Spleen (tissue), 11 donors: Measurements from ENCODE around the gene TMEM129. TPM values are rescaled to one million over a fixed set of nuclear protein-coding genes. Genes with fewer than 3 reads are reported as not detected.
"Not testable (repeated sequence)": the region's sequence is repeated elsewhere in the genome, so short reads cannot be mapped to it uniquely, and the experiment has no call there.

ENCODE experiments used
- DNase-seq: peaks from one replicate; pipeline ENCODE4 v3.0.0-alpha.2; 2020
- H3K27ac ChIP-seq, 8 donors: fragments of 200-600 bp; sonication (generic) in 7 of 8; 1 replicate in 4 of 8; 2 replicates in 4 of 8; pipeline versions ENCODE4 v1.5.0 to v1.8.0; 2016 to 2021; ENCODE audit warnings: inconsistent platforms in 4 of 8, mild to moderate bottlenecking in 4 of 8, moderate library complexity in 1 of 8
- H3K27me3 ChIP-seq, 7 donors: fragments of 200-600 bp; sonication (generic) in 6 of 7; replicated peaks in 1 of 7; 1 replicate in 4 of 7; 2 replicates in 3 of 7; pipeline versions ENCODE4 v1.5.0 to v1.8.0; 2016 to 2021; ENCODE audit warnings: inconsistent platforms in 3 of 7, mild to moderate bottlenecking in 1 of 7
- H3K36me3 ChIP-seq, 6 donors: fragments of 200-600 bp; sonication (generic) in 5 of 6; 1 replicate in 4 of 6; 2 replicates in 2 of 6; pipeline versions ENCODE4 v1.5.0 to v1.8.0; 2016 to 2021; ENCODE audit warnings: inconsistent platforms in 2 of 6
- H3K4me1 ChIP-seq, 6 donors: fragments of 200-600 bp; sonication (generic) in 5 of 6; 1 replicate in 3 of 6; 2 replicates in 3 of 6; pipeline versions ENCODE4 v1.5.0 to v1.8.0; 2016 to 2021; ENCODE audit warnings: inconsistent platforms in 3 of 6
- H3K4me3 ChIP-seq, 8 donors: fragments of 200-600 bp; sonication (generic) in 7 of 8; 1 replicate in 4 of 8; 2 replicates in 4 of 8; pipeline versions ENCODE4 v1.5.0 to v1.8.0; 2016 to 2021; ENCODE audit warnings: inconsistent platforms in 4 of 8, mild to moderate bottlenecking in 4 of 8, moderate library complexity in 2 of 8
- H3K9me3 ChIP-seq, 8 donors: fragments of 200-600 bp; sonication (generic) in 7 of 8; 1 replicate in 4 of 8; 2 replicates in 4 of 8; pipeline versions ENCODE4 v1.5.0 to v1.8.0; 2016 to 2021; ENCODE audit warnings: inconsistent platforms in 4 of 8
- POLR2A ChIP-seq, 3 donors: fragments of 450-650 bp; IDR thresholded peaks; one replicate each; pipeline ENCODE4 v1.5.1; 2017; ENCODE audit warnings: antibody characterized with exemption in 3 of 3, mild to moderate bottlenecking in 1 of 3
- POLR2AphosphoS5 ChIP-seq, 3 donors: sonication (generic); formaldehyde crosslinking; IDR thresholded peaks; one replicate each; pipeline ENCODE4 v1.5.1; 2017; ENCODE audit warnings: antibody characterized with exemption in 3 of 3
- whole genome bisulfite sequencing, 5 donors: extraction: QIAGEN DNeasy Blood & Tissue Kit in 3 of 5; methylation state at CpG; one replicate each; pipeline versions ENCODE4 v1.1.5 to v1.1.7; 2013 to 2018; 5-methylcytosine and 5-hydroxymethylcytosine counted together
- intact Hi-C: fragments of 100-400 bp; cut with DNase I; formaldehyde crosslinking; loops from one replicate; pipeline ENCODE4 v1.15.0; 2023; ENCODE audit warnings: low total_unique reads
- polyA plus RNA-seq, 3 donors: library from polyadenylated mRNA; stranded (reverse); fragments of 200-250 nt; gene quantifications; one replicate each; pipeline ENCODE4 v1.2.1, GENCODE V29; 2013
- total RNA-seq, 7 donors: library from RNA; depleted of rRNA in 3 of 7; stranded (reverse); fragments of >200 nt in 3 of 7; fragmentation: NEBNext Ultra II Directional in 4 of 7; extraction: Animal tissue kit (Norgen Biotek cat#: 25700) in 4 of 7; gene quantifications; one replicate each; pipeline versions ENCODE4 v1.1.0 to v1.2.1, GENCODE V29; 2016 to 2021
- TF ChIP-seq, protein P1 (sequence below), 11 experiments: fragments of 200-600 bp in 7 of 11; fragments of 450-650 bp in 4 of 11; sonication (generic) in 4 of 11; IDR thresholded peaks in 8 of 11; conservative IDR thresholded peaks in 3 of 11; 1 replicate in 7 of 11; 2 replicates in 4 of 11; pipeline versions ENCODE4 v1.4.0 to v1.8.0; 2016 to 2021; ENCODE audit warnings: antibody characterized with exemption in 11 of 11, inconsistent platforms in 4 of 11, mild to moderate bottlenecking in 1 of 11
- donor health status: healthy with polysubstance abuse.
- donor health status: DM: no; HTN: no; CAD: no; lungs with moderate emphysema.
- donor health status: DM: no; HTN: no; CAD: no.
- donor health status: Bipolar disorder and iron deficiency.
- donor health status: healthy.
- donor health status: DM: no; HTN: no; CAD: no.
- donor health status: DM: yes; HTN: yes; CAD: no.

TMEM129 gene
- total and polyA plus RNA-seq, 10 donors, result 17.2 to 51.0 (median 32.5) TPM

DNA sequence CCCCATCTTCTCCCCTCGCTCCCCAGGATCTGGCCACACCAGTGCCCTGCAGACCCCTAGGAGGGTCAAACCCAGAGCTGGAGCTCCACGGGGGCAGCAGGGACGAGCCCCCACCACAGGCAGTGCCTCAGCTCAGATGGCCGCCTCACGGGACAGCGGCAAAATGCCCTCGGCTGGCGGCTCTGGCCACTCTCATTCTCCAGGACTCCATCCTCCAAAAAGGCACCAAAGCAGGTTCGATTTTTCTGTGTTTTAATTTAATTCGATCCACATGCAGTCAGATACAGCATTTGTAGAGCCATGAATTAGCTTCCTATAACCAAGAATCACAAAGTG, 45.4 kb downstream of the TMEM129 start:
- intact Hi-C loops, result no loop called here
- no peaks in the 10 kb centered on the region for H3K27me3 ChIP-seq
- H3K27ac ChIP-seq, result no peak overlapping the region
- TF ChIP-seq, protein P1, sequence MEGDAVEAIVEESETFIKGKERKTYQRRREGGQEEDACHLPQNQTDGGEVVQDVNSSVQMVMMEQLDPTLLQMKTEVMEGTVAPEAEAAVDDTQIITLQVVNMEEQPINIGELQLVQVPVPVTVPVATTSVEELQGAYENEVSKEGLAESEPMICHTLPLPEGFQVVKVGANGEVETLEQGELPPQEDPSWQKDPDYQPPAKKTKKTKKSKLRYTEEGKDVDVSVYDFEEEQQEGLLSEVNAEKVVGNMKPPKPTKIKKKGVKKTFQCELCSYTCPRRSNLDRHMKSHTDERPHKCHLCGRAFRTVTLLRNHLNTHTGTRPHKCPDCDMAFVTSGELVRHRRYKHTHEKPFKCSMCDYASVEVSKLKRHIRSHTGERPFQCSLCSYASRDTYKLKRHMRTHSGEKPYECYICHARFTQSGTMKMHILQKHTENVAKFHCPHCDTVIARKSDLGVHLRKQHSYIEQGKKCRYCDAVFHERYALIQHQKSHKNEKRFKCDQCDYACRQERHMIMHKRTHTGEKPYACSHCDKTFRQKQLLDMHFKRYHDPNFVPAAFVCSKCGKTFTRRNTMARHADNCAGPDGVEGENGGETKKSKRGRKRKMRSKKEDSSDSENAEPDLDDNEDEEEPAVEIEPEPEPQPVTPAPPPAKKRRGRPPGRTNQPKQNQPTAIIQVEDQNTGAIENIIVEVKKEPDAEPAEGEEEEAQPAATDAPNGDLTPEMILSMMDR (IDR thresholded peaks at IDR 0.05 in 8 of 11, conservative IDR thresholded peaks at IDR 0.05 in 3 of 11), result no peak
- no peak for TF ChIP-seq POLR2AphosphoS5 (IDR thresholded peaks at IDR 0.05)
- TF ChIP-seq POLR2A (IDR thresholded peaks at IDR 0.05), result no peak
- no peak overlapping the region for H3K4me3 ChIP-seq
- DNase-seq, result peak; percentile 51
- no peaks in the 10 kb centered on the region for H3K9me3 ChIP-seq
- no peaks in the 10 kb centered on the region for H3K4me1 ChIP-seq
- WGBS, 5 donors, result 70 to 88% (median 78%) methylated on average over 7 to 10 of the region's 10 CpGs
- H3K36me3 ChIP-seq, result no peaks in the 10 kb centered on the region

DNA sequence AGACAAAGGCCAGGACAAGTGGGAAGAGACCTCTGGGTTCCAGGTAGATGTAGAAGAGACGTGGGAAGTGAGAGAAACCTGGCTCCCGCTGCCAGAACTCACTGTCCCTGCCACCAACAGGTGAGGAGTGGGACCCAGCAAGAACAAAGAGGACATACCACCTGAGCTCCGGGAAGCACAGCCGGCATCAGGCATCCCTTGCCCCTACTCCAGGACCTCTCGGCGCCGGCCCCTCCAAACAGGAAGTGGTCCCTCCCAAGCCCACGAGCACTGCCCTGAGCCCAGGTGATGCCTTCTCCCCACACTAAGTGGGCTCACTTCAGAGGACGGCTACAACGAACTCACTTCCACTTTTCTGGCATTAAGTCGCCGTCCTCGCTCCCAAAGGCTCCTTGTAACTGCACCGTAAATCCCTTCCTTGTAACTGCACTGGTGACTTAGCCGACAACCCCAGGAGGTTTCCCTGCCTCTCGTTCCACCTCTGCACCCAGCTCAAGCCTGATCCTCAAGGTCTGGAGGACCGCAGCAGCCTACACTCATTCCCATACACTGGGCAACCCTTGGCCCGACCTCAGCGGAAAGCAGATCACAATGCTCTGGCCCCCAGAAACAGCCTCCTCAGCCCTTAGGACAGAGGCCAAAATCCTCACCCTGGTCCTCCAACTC, 45.9 kb downstream of the TMEM129 start:
- 78 to 85% (median 82%) methylated on average over 14 to 19 of the region's 19 CpGs for WGBS, 5 donors
- TF ChIP-seq POLR2AphosphoS5 (IDR thresholded peaks at IDR 0.05), result no peak
- no peak for TF ChIP-seq POLR2A (IDR thresholded peaks at IDR 0.05)
- TF ChIP-seq, protein P1 (IDR thresholded peaks at IDR 0.05 in 8 of 11, conservative IDR thresholded peaks at IDR 0.05 in 3 of 11), result no peak
- DNase-seq, result peak; percentile 54
- no peak overlapping the region for H3K27ac ChIP-seq
- no peaks in the 10 kb centered on the region for H3K4me1 ChIP-seq
- no peaks in the 10 kb centered on the region for H3K9me3 ChIP-seq
- no peaks in the 10 kb centered on the region for H3K27me3 ChIP-seq
- no peak overlapping the region for H3K4me3 ChIP-seq
- H3K36me3 ChIP-seq, result no peaks in the 10 kb centered on the region
- intact Hi-C loops, result no loop called here

DNA sequence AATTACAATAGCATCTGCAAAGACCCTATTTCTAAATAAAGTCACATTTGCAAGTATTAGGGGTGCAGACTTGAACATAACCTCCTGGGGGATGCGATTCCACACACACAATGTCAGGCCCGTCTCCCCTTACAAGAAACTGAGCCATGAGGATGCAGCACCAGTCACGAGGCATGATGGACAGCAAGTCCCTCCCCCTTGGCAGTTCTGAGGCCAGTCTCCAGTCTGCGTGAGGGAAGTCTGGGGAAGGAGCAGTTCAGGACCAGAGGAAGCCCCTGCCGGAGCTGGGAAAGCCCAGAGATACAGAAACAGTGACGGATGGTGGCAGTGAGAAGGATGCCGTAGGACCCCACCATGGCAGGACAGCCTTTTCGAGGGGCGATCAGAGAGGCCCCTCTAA, 46.4 kb downstream of the TMEM129 start:
- intact Hi-C loops, result no loop called here
- WGBS, 5 donors, result 67 to 82% (median 70%) methylated on average over 9 of the region's 9 CpGs
- TF ChIP-seq, protein P1 (IDR thresholded peaks at IDR 0.05 in 8 of 11, conservative IDR thresholded peaks at IDR 0.05 in 3 of 11), result no peak
- TF ChIP-seq POLR2AphosphoS5 (IDR thresholded peaks at IDR 0.05), result no peak
- TF ChIP-seq POLR2A (IDR thresholded peaks at IDR 0.05), result no peak
- H3K27me3 ChIP-seq, result no peaks in the 10 kb centered on the region
- no peak overlapping the region for H3K4me3 ChIP-seq
- no peaks in the 10 kb centered on the region for H3K4me1 ChIP-seq
- DNase-seq, result no peak
- H3K36me3 ChIP-seq, result no peaks in the 10 kb centered on the region
- H3K9me3 ChIP-seq, result no peaks in the 10 kb centered on the region
- no peak overlapping the region for H3K27ac ChIP-seq

DNA sequence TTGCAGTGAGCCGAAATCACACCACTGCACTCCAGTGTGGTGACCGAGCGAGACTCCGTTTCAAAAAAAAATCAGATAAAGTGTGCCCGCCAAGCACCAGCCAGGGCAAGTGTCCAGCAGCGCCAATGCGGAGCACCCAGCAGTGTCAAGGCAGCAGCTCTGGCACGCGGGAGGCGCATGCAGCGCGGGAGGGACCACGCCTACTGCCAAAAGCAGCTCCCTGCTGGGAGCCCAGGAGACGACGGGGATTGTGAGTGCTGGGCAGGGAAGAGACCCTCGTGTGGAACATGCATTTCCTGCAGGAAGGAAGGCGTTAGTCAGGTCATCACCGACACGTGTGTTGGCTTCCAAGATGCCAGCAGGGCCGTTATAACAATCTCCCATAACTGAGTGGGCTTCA, 47.5 kb downstream of the TMEM129 start:
- TF ChIP-seq, protein P1 (IDR thresholded peaks at IDR 0.05 in 8 of 11, conservative IDR thresholded peaks at IDR 0.05 in 3 of 11), result no peak
- H3K4me3 ChIP-seq, result no peak overlapping the region
- no peaks in the 10 kb centered on the region for H3K9me3 ChIP-seq
- peaks cover 0 to 4% (median 0%) of the 10 kb centered on the region in 6 donors for H3K4me1 ChIP-seq
- intact Hi-C loops, result no loop called here
- no peaks in the 10 kb centered on the region for H3K27me3 ChIP-seq
- H3K27ac ChIP-seq, result no peak overlapping the region
- no peak for DNase-seq
- WGBS, 5 donors, result 84 to 88% (median 86%) methylated on average over 20 of the region's 20 CpGs
- no peaks in the 10 kb centered on the region for H3K36me3 ChIP-seq

DNA sequence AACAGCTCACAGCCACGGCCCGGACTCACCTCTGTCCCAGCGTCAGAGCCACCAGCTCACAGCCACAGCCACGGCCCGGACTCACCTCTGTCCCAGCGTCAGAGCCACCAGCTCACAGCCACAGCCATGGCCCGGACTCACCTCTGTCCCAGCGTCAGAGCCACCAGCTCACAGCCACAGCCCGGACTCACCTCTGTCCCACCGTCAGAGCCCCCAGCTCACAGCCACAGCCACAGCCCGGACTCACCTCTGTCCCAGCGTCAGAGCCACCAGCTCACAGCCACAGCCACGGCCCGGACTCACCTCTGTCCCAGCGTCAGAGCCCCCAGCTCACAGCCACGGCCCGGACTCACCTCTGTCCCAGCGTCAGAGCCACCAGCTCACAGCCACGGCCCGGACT, 50.1 kb downstream of the TMEM129 start:
- H3K4me3 ChIP-seq, H3K4me1 ChIP-seq, H3K9me3 ChIP-seq, H3K27ac ChIP-seq, DNase-seq, H3K36me3 ChIP-seq, intact Hi-C loops, H3K27me3 ChIP-seq: not testable (repeated sequence)
- WGBS, 5 donors, result 91 to 94% (median 92%) methylated on average over 16 to 20 of the region's 20 CpGs
